PC-3 (cell line): ENCODE data around the gene EID2. TPM values are rescaled to one million over a fixed set of nuclear protein-coding genes. Genes with fewer than 3 reads are reported as not detected.

Experiments
- ATAC-seq: fragments of 200-7000 bp; cut with Tn5 transposase; 2 replicates; pipeline ENCODE4 v1.9.1; 2020; ENCODE audit warnings: mild to moderate bottlenecking, moderate library complexity
- BruUV-seq: library from RNA; stranded (reverse); fragments of 400-500 nt; replicated peaks from 2 replicates; lab custom pipeline; 2021; lab: Mats Ljungman, UMichigan
- CTCF ChIA-PET: fragments of 300-600 bp; sonication (Branson Sonifier 250); formaldehyde crosslinking; loops from one replicate; lab custom pipeline; 2022; ENCODE audit warnings: antibody characterized with exemption; lab: Charles Lee
- POLR2A ChIA-PET: fragments of 300-600 bp; sonication (Branson Sonifier 250); formaldehyde crosslinking; loops from one replicate; lab custom pipeline; 2022; ENCODE audit warnings: antibody characterized with exemption; ENCODE audit not compliant: unreplicated experiment; lab: Charles Lee
- DNase-seq: peaks from one replicate; pipeline ENCODE4 v3.0.0-alpha.2; 2015
- H2AFZ ChIP-seq: fragments of 300-600 bp; sonication (generic); 2 replicates; pipeline ENCODE4 v1.6.0; 2016; ENCODE audit warnings: antibody characterized with exemption, low read length
- H3F3A ChIP-seq: fragments of 300-600 bp; sonication (generic); one replicate; pipeline ENCODE4 v1.6.0; 2017; ENCODE audit warnings: antibody characterized with exemption, low read length, control low read depth, mild to moderate bottlenecking; ENCODE audit not compliant: unreplicated experiment
- H3K27ac ChIP-seq: fragments of 300-600 bp; sonication (generic); 2 replicates; pipeline ENCODE4 v1.5.1; 2016; ENCODE audit warnings: mild to moderate bottlenecking, low read length
- H3K27me3 ChIP-seq: fragments of 300-600 bp; sonication (generic); 2 replicates; pipeline ENCODE4 v1.6.1; 2016; ENCODE audit warnings: low read length, mixed read lengths
- H3K36me3 ChIP-seq: fragments of 300-600 bp; sonication (generic); 2 replicates; pipeline ENCODE4 v1.6.1; 2016; ENCODE audit warnings: low read depth, mixed run types, low read length, mixed read lengths
- H3K4me1 ChIP-seq: fragments of 300-600 bp; sonication (generic); 2 replicates; pipeline ENCODE4 v1.5.1; 2016; ENCODE audit warnings: low read length; ENCODE audit not compliant: insufficient read depth
- H3K4me2 ChIP-seq: fragments of 300-600 bp; sonication (generic); 2 replicates; pipeline ENCODE4 v1.6.0; 2016; ENCODE audit warnings: low read length
- H3K4me3 ChIP-seq: fragments of 300-600 bp; sonication (generic); 2 replicates; pipeline ENCODE4 v1.5.1; 2016; ENCODE audit warnings: mild to moderate bottlenecking, low read length, mixed read lengths
- H3K79me2 ChIP-seq: fragments of 300-600 bp; sonication (generic); 2 replicates; pipeline ENCODE4 v1.6.1; 2017; ENCODE audit warnings: low read length, mixed read lengths
- H3K9ac ChIP-seq: fragments of 300-600 bp; sonication (generic); 2 replicates; pipeline ENCODE4 v1.6.0; 2016; ENCODE audit warnings: mild to moderate bottlenecking, low read length
- H3K9me2 ChIP-seq: fragments of 300-600 bp; sonication (generic); replicated peaks from 2 replicates; pipeline ENCODE4 v1.6.1; 2016; ENCODE audit warnings: mixed run types, low read length, mixed read lengths
- H3K9me3 ChIP-seq: fragments of 300-600 bp; sonication (generic); 2 replicates; pipeline ENCODE4 v1.6.1; 2016; ENCODE audit warnings: low read length, mixed read lengths
- H4K20me1 ChIP-seq: fragments of 300-600 bp; sonication (generic); 2 replicates; pipeline ENCODE4 v1.6.1; 2016; ENCODE audit warnings: low read length, mixed read lengths
- CTCF ChIP-seq: fragments of 300-600 bp; sonication (generic); conservative IDR thresholded peaks from 2 replicates; pipeline ENCODE4 v1.5.1; 2017; ENCODE audit warnings: antibody characterized with exemption, low read depth, mild to moderate bottlenecking, low read length
- EZH2 ChIP-seq: fragments of 300-600 bp; sonication (generic); IDR thresholded peaks from one replicate; pipeline ENCODE4 v1.6.1; 2017; ENCODE audit warnings: antibody characterized with exemption, mild to moderate bottlenecking, low read length; ENCODE audit not compliant: unreplicated experiment
- EZH2phosphoT487 ChIP-seq: fragments of 300-600 bp; sonication (generic); IDR thresholded peaks from 2 replicates; pipeline ENCODE4 v1.6.1; 2018; ENCODE audit warnings: mild to moderate bottlenecking, antibody characterized with exemption, low read length, borderline replicate concordance
- intact Hi-C: fragments of 100-400 bp; cut with micrococcal nuclease; formaldehyde crosslinking; loops from 2 replicates; pipeline ENCODE4 v1.9.0; 2023
- total RNA-seq: library from RNA; depleted of rRNA; stranded (reverse); fragments of >200 nt; gene quantifications from 2 replicates; pipeline ENCODE4 v1.2.3, GENCODE V29; 2014

Gene EID2
- total RNA-seq, 1 experiment from 2014 or later = 11.3 TPM

- intact Hi-C loops = no loop called here
- no peak for DNase-seq
- H2AFZ ChIP-seq = peak overlapping the region; percentile 92
- H3F3A ChIP-seq = no peaks in the 10 kb centered on the region
- H3K9me2 ChIP-seq = no peaks in the 10 kb centered on the region
- ATAC-seq = no peak
- H3K9me3 ChIP-seq = no peaks in the 10 kb centered on the region
- BruUV-seq = TSS peak; percentile 75
- peak overlapping the region; percentile 80 for H3K4me3 ChIP-seq
- H3K79me2 ChIP-seq = 0 out of 2 replicates have a peak, but pooled peaks cover 6% of the 10 kb centered on the region
- peak overlapping the region; percentile 90 for H3K4me2 ChIP-seq
- no peaks in the 10 kb centered on the region for H4K20me1 ChIP-seq
- no peaks in the 10 kb centered on the region for H3K27me3 ChIP-seq
- CTCF ChIA-PET = no interaction called here
- no peak for TF ChIP-seq CTCF
- peaks cover 9% of the 10 kb centered on the region; the same call in 1 of the 2 replicates for H3K4me1 ChIP-seq
- peak overlapping the region; percentile 67 for H3K9ac ChIP-seq
- POLR2A ChIA-PET = no interaction called here
- no peaks in the 10 kb centered on the region for H3K36me3 ChIP-seq
- H3K27ac ChIP-seq = no peak overlapping the region
Observed at GRCh38 chr19:39507715-39508364, 32.1 kb downstream of the EID2 start.

- Histone ChIP-seq H3K4me1 (peaks cover 9% of the 10 kb centered on the region; the same call in 1 of the 2 replicates), H3K9ac (peak overlapping the region; percentile 67), H3K27ac (no peak overlapping the region), H3F3A (no peaks in the 10 kb centered on the region), H3K9me3 (no peaks in the 10 kb centered on the region), H3K4me2 (peak overlapping the region; percentile 90), H3K9me2 (no peaks in the 10 kb centered on the region), H2AFZ (peak overlapping the region; percentile 92), H3K4me3 (peak overlapping the region; percentile 80), H4K20me1 (no peaks in the 10 kb centered on the region), H3K79me2 (0 out of 2 replicates have a peak, but pooled peaks cover 6% of the 10 kb centered on the region), H3K36me3 (no peaks in the 10 kb centered on the region), H3K27me3 (no peaks in the 10 kb centered on the region)
- ATAC-seq (peak; percentile 88), DNase-seq (peak; percentile 67)
- CTCF ChIA-PET = interaction anchor here (0.8 kb wide), 1 partner anchor 30 kb away, joined by 3 read pairs; no protein-coding TSS in a partner anchor
- no peak for TF ChIP-seq CTCF
- no peak for TF ChIP-seq EZH2phosphoT487
- BruUV-seq = no TSS peak
- POLR2A ChIA-PET = interaction anchor here (0.6 kb wide), 1 partner anchor 100 kb away, joined by 3 read pairs; the partner anchor contains the start of gene ZFP36
- intact Hi-C loops = no loop called here
Observed at GRCh38 chr19:39506944-39507714, 32.8 kb downstream of the EID2 start.

GRCh38 chr19:39506598-39506943 lies 33.4 kb downstream of the EID2 start:
- TF ChIP-seq EZH2 (no peak), CTCF (no peak), EZH2phosphoT487 (no peak)
- POLR2A ChIA-PET = interaction anchor here (0.6 kb wide), 1 partner anchor 100 kb away, joined by 3 read pairs; the partner anchor contains the start of gene ZFP36
- no peaks in the 10 kb centered on the region for H4K20me1 ChIP-seq
- intact Hi-C loops = no loop called here
- BruUV-seq = no TSS peak
- no peak for DNase-seq
- no peaks in the 10 kb centered on the region for H3F3A ChIP-seq
- peak overlapping the region; percentile 90 for H3K4me2 ChIP-seq
- H3K79me2 ChIP-seq = 0 out of 2 replicates have a peak, but pooled peaks cover 6% of the 10 kb centered on the region
- no peak overlapping the region for H3K27ac ChIP-seq
- H2AFZ ChIP-seq = peak overlapping the region; percentile 63
- peak overlapping the region; percentile 80; the same call in 1 of the 2 replicates for H3K4me3 ChIP-seq
- CTCF ChIA-PET = interaction anchor here (0.8 kb wide), 1 partner anchor 30 kb away, joined by 3 read pairs; no protein-coding TSS in a partner anchor
- no peaks in the 10 kb centered on the region for H3K9me2 ChIP-seq
- no peaks in the 10 kb centered on the region for H3K9me3 ChIP-seq
- no peak overlapping the region for H3K9ac ChIP-seq
- H3K36me3 ChIP-seq = no peaks in the 10 kb centered on the region
- H3K4me1 ChIP-seq = peaks cover 9% of the 10 kb centered on the region; the same call in 1 of the 2 replicates
- no peak for ATAC-seq
- H3K27me3 ChIP-seq = no peaks in the 10 kb centered on the region
